ENCODE measurements around the gene CACNB1.

- TF ChIP-seq ZNF8 (CRISPR knock-in tag; IDR thresholded peaks at IDR 0.05) = no peak
- no peak for TF ChIP-seq RARB (CRISPR knock-in tag; IDR thresholded peaks at IDR 0.05)
- TF ChIP-seq, protein P1, sequence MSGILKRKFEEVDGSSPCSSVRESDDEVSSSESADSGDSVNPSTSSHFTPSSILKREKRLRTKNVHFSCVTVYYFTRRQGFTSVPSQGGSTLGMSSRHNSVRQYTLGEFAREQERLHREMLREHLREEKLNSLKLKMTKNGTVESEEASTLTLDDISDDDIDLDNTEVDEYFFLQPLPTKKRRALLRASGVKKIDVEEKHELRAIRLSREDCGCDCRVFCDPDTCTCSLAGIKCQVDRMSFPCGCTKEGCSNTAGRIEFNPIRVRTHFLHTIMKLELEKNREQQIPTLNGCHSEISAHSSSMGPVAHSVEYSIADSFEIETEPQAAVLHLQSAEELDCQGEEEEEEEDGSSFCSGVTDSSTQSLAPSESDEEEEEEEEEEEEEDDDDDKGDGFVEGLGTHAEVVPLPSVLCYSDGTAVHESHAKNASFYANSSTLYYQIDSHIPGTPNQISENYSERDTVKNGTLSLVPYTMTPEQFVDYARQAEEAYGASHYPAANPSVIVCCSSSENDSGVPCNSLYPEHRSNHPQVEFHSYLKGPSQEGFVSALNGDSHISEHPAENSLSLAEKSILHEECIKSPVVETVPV (CRISPR knock-in tag; IDR thresholded peaks at IDR 0.05) = no peak
- TF ChIP-seq, protein P2, sequence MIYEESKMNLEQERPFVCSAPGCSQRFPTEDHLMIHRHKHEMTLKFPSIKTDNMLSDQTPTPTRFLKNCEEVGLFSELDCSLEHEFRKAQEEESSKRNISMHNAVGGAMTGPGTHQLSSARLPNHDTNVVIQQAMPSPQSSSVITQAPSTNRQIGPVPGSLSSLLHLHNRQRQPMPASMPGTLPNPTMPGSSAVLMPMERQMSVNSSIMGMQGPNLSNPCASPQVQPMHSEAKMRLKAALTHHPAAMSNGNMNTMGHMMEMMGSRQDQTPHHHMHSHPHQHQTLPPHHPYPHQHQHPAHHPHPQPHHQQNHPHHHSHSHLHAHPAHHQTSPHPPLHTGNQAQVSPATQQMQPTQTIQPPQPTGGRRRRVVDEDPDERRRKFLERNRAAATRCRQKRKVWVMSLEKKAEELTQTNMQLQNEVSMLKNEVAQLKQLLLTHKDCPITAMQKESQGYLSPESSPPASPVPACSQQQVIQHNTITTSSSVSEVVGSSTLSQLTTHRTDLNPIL (CRISPR knock-in tag; IDR thresholded peaks at IDR 0.05; ENCODE audit: low read depth) = no peak
- TF ChIP-seq ESRRG (CRISPR knock-in tag; IDR thresholded peaks at IDR 0.05) = no peak
- TF ChIP-seq OSR1 (CRISPR knock-in tag; IDR thresholded peaks at IDR 0.05) = no peak
- no peak for TF ChIP-seq ZFP30 (CRISPR knock-in tag; IDR thresholded peaks at IDR 0.05)
- TF ChIP-seq ZC3H10 (CRISPR knock-in tag; IDR thresholded peaks at IDR 0.05) = no peak
- TF ChIP-seq, protein P3, sequence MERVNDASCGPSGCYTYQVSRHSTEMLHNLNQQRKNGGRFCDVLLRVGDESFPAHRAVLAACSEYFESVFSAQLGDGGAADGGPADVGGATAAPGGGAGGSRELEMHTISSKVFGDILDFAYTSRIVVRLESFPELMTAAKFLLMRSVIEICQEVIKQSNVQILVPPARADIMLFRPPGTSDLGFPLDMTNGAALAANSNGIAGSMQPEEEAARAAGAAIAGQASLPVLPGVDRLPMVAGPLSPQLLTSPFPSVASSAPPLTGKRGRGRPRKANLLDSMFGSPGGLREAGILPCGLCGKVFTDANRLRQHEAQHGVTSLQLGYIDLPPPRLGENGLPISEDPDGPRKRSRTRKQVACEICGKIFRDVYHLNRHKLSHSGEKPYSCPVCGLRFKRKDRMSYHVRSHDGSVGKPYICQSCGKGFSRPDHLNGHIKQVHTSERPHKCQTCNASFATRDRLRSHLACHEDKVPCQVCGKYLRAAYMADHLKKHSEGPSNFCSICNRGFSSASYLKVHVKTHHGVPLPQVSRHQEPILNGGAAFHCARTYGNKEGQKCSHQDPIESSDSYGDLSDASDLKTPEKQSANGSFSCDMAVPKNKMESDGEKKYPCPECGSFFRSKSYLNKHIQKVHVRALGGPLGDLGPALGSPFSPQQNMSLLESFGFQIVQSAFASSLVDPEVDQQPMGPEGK (CRISPR knock-in tag; IDR thresholded peaks at IDR 0.05; ENCODE audit: borderline replicate concordance) = no peak
- no peak for TF ChIP-seq PPARA (CRISPR knock-in tag; IDR thresholded peaks at IDR 0.05; ENCODE audit: borderline replicate concordance)
These were observed 41.0 kb upstream of the CACNB1 start for GRCh38 chr17:39238311-39238972.

Data from SK-N-SH treated with all-trans-retinoic acid at 6 μM for 48 hours (cell line).